SH-SY5Y (cell line): ENCODE data around the gene SLC23A2.

Experiments used
- GATA2 ChIP-seq: IDR thresholded peaks from 2 replicates; pipeline ENCODE4 v1.6.1; 2011; ENCODE audit warnings: mild to moderate bottlenecking, low read depth, low read length
- GATA3 ChIP-seq: IDR thresholded peaks from 2 replicates; pipeline ENCODE4 v1.6.1; 2011; ENCODE audit warnings: low read depth, mild to moderate bottlenecking, low read length, moderate library complexity

DNA sequence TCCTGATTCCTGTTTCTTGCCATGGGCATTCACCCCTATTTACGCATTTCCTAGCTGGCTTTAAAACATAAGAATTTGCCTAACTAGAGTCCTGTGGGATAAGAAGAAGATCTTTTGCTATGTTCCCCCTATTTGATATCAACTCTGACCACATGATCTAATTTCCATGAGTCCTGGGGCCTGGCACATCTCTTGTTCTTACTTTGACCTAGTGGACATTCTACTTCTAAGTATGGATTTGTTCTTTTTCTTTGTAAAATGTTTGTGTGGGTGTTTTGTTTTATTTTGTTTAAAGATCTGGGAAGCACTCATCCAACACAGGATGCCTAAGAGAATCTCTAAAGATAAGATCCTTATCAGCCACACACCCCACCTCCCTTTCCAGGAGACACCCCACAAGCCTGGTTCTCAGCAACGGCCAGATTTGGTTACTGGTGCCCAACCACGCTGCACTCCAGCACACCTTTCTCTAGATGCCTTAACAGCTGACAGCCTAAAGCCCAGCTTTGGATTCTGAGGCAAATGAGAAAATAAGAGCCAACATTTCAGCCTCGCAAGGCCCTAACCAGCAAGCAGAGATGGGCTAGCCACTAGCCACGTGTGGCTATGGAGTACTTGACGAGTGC is 74.7 kb downstream of the SLC23A2 start:
- TF ChIP-seq GATA3 (no peak), GATA2 (no peak; the same call in 1 of the 2 replicates)
